Measurements from ENCODE around the gene GRM7.

DNA sequence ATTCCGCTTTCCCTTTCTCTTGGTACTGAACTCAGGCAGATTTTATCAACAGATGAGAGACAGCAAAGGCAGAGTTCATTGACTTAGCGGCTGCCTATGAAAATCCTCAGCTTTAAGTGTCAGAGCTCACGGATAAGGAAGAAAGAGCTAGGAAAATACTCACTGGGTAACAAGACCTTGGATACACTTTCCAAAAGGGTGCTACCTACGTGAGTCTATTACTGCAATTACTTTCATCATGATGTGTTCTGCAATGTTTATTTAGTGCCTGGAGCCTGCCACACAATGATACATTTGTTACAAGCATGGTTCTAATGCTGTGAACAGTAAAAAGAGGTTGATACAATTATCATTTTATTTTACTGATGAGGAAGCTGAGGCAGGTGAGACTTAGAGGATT lies 177.5 kb downstream of the GRM7 start:
- no peak for TF ChIP-seq POLR2A (IDR thresholded peaks at IDR 0.05)
- TF ChIP-seq, protein P1, sequence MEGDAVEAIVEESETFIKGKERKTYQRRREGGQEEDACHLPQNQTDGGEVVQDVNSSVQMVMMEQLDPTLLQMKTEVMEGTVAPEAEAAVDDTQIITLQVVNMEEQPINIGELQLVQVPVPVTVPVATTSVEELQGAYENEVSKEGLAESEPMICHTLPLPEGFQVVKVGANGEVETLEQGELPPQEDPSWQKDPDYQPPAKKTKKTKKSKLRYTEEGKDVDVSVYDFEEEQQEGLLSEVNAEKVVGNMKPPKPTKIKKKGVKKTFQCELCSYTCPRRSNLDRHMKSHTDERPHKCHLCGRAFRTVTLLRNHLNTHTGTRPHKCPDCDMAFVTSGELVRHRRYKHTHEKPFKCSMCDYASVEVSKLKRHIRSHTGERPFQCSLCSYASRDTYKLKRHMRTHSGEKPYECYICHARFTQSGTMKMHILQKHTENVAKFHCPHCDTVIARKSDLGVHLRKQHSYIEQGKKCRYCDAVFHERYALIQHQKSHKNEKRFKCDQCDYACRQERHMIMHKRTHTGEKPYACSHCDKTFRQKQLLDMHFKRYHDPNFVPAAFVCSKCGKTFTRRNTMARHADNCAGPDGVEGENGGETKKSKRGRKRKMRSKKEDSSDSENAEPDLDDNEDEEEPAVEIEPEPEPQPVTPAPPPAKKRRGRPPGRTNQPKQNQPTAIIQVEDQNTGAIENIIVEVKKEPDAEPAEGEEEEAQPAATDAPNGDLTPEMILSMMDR (IDR thresholded peaks at IDR 0.05): no peak
